HG03045 (cell line): ENCODE data around the gene HDAC1.
A peak's percentile ranks its signal among the peaks of the same experiment; 100 is the strongest.
"Not testable (repeated sequence)": the region's sequence is repeated elsewhere in the genome, so short reads cannot be mapped to it uniquely, and the experiment has no call there.

ENCODE experiments used
- ATAC-seq: cut with Tn5 transposase; IDR thresholded peaks from one replicate; pipeline ENCODE4 v1.9.1; 2021; ENCODE audit warnings: mild to moderate bottlenecking, moderate library complexity; ENCODE audit not compliant: unreplicated experiment

The HDAC1 gene

DNA sequence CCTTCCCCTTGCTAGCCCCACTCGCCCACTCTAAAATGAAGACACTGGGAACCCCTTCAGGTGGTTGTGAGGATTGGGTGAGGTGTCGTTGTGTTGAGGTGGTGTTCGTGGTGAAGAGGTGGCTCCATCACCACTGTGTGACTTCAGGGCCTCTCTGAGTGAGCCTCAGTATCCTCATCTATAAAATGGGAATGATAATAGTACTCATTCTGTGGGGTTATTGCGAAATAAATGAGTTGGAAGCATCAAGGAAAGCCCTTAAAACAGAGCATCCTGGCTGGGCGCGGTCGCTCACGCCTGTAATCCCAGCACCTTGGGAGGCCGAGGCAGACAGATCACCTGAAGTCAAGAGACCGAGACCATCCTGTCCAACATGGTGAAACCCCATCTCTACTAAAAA lies 50.8 kb downstream of the HDAC1 start:
- ATAC-seq: no peak

DNA sequence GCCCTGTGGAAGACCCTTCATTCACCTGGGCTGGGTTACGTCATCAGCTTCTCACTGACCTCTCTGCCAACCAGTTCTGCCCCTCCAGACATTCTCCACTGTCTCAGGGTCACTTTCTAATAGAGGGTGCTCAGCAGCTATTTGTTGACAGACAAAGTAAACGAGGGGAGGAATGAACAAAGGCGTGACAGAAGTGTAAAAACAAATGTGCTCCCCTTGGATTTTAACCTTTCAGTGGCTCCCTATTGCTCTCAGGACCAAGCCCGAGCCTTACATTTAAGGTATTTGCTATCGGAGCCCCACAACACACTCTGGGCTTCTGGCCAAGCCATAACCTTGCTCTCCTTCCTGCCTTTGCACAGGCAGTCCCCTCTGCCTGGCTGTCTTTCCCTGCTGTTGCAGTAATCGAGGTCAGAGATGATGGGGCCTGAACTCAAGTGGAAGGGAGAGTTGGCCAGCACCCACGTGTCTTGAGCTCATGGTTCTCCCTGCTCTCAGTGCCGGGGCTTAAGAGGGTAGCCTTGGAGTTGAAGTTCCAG lies 53.5 kb downstream of the HDAC1 start:
- no peak for ATAC-seq

DNA sequence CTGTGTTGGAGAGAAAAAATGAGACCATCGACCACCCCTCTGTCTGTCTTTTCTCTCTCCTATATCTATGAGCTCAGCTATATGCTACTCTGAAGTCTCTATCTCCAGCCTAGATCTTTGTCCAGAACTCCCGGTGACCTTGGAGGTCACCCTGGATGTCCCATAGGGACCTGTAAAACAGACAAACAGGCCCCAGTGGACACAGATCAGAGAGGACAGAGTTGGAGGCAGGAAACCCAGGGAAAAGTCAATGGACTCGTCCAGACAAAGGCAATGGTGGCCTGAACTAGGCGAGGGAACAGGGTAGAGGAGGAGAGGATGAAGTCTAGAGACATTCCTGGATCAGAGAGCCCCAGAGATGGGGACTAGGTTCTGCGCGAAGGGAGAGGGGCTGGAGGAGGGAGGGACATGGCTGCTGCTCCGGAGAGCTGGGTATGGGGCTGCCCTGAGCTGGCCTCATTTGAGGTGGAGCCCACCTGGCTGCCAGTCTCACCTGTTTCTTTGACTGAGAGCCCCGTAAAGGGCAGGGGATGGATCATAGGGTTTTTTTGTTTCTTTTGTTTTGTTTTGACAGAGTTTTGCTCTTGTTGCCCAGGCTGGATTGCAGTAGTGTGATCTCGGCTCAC lies 54.8 kb downstream of the HDAC1 start:
- no peak for ATAC-seq

DNA sequence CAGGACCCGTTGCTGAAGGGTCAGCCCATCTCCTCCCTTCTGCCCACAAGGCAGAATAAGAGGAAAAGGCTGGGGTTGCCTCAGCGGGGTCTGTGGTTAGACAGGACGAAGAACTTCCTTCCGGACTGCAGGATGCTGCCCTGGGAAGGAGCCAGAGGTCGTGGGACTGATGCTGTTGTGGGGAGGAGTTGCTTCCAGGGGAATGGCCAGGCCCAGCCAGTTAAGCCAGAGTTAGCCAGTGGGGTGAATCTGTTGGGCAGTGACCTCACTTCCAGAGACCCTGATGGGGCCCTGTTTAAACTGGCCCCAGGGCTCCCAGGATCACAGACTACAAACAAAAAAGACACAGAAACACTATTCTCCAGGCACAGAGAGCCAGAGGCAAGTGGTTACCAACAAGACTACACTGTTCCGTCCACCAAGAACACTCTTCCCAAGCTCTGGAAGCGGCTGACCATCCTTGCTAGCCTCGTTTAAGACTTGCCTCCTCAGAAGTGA lies 57.4 kb downstream of the HDAC1 start:
- ATAC-seq: no peak

DNA sequence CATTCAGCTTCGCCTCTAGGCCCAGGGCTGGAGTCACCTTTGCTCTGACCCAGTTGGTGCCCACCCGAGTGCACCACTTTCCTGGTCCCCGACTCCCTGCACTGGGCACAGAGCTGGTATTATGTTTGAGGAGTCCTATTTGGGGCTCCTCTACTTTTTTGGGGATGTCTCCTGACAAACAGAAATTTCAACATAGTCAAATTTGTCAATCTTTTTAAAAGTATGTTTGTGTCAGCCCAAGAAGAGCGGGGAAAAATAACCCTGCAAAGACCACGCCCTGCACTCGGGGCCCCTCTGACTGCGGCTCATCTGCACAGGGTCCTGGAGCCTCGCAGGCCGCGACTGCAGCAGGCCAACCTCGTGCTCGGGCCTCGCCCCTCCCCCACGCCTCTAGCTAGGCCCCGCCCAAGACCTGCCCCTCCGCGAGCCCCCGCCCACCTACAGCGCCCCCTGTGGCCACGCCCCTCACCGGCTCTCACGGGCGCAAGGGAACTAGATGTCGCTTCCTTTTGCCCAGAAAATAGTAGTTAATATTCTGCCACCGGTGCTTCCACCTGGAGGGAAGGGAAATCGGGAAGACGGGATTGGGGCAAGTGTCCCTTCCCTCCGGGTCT lies 59.0 kb downstream of the HDAC1 start:
- ATAC-seq: peak; percentile 36

DNA sequence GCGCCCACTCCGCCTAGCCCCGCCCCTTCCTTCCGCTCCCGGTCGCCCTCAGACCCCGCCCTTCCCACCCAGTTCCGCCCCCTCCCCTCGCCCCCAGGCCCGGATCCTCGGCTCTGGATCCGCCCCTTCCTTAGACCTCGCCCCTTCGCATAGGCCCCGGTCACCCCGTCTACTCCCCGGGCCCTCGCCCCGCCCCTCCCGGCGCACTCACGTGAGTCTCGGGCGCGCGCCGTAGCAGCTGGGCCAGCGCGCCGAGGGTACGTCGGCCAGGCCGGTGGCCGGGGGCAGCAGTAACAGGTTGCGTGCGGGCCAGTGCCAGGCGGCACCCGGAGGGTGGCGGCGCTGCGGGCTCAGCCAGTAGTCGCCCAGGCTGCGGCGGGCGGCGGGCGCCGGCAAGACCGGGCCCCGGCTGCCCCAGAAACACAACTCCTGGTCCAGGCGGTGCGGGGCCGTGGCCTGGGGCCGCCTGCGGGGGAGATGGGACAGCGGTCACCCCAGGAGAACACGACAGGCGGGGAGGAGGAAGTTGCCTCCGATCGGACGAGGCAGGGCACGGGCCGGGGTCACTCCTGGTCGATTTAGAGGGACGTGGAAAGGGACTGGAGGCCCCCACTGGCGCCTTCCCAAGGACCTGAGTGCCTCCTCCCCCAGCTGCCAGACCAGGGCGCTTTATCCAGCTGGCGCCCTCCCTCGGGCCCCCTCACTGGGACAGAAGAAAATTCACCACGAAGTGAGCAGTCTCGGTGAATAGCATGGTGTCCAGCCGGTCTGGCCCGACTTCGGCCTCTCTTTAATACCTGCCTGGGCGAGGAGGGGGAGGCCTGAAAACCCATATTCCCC lies 59.7 kb downstream of the HDAC1 start:
- peak; percentile 90 for ATAC-seq

DNA sequence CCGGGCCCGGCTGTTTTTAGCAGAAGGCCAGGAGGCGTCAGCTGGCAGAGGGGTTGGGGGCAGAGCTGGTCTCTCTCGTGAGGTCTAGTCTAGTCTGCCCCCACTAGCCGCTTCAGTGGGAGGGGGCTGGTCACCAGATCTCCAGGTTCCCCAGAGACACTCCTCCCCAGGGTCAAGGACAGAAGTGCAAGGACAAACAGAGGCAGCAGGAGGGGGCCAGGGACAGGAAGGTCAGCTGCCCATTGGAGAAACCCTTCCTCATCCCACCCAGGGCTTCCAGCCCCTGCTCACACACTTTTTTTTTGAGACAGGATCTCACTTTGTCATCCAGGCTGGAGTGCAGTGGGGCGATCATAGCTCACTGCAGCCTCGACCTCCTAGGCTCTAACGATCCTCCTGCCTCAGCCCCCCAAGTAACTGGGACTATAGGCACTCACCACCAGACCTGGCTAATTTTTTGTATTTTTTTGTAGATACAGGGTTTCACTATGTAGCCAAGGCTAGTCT lies 60.4 kb downstream of the HDAC1 start:
- no peak for ATAC-seq

DNA sequence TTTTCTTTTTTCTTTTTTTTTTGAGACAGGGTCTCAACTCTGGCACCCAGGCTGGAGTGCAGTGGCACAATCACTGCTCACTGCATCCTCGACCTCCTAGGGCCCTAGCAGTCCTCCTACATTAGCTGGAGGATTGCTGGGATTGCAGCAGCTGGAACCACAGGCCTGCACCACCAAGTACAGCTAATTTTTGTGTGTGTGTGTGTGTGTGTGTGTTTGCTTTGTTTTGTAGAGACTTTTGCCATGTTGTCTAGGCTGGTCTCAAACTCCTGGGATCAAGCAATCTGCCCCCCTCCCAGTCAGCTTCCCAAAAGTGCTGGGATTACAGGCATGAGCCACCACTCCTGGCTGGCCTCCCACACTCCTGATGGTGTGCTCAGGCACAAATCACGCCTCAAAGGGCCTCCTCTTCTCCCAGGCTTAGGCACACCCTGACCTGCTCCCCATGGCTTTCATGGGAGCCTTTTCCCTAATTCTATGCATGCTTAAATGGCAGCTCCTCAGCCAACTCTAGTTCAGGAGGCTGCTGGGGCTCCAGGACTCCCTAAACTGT lies 61.0 kb downstream of the HDAC1 start:
- ATAC-seq: no peak

DNA sequence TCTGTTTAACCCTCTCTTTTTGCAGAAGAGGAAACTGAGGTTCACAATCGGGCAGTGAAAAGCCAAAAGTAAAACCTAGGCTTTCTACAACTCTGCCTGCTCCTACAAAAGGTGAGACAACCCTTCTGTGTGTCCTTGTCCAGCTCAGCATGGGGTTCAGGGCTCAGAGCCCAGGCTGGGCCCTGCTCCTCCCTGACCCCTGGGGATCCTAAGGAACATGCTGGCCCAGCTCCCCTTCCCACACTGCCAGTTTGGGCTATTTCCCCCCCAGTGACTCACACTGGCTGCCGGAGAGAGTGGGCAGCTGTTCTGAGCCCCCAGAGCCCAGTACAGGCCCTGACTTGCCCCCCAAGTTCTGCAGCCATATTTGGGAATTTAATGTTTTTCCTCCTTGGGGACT lies 61.5 kb downstream of the HDAC1 start:
- no peak for ATAC-seq

DNA sequence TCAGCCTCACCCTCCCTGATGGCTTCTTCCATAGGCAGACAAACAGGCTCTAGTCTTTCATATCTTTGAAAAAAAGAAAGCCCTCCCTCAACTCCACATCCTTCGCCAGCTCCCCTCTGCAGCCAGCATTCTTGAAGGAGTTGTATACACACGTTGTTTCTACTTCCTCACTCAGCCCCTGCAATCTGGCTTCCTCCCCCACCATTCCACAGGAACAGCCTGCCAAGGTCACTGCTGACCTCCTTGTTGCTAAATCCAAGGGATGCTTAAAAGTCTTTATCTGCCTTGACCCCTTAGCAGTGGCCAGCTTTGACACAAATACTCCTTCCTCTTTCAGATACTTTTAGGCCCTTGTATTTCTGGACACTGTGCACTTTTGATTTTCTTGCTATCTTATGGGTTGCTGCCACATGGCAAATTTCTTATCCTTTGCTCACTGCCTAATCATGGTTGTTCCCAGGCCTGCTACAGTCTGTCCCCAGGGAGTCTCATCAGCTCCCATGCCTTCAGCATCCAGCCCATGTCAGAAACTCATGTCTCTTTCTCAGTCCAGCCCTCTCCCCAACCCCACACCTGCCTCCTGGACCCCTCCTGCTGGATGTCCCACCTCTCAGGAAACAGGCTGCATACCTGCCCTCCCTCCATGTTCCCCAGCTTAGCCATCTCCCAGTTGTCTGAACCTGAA lies 62.1 kb downstream of the HDAC1 start:
- no peak for ATAC-seq

DNA sequence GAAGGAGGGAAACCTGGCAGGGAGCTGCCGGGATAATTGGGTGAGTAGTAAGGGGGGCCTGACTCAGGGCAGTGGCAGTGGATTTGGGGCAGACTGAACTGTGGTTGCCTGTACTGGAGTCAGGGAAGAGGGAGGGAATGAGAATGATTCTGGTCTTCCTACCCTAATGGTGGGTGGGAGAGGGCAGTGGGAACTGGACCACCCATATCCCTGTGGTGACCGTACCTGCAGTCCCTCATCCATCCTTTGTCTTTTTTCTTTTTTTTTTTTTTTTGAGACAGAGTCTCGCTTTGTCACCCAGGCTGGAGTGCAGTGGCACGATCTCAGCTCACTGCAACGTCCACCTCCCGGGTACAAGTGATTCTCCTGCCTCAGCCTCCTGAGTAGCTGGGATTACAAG lies 63.9 kb downstream of the HDAC1 start:
- ATAC-seq: not testable (repeated sequence)

DNA sequence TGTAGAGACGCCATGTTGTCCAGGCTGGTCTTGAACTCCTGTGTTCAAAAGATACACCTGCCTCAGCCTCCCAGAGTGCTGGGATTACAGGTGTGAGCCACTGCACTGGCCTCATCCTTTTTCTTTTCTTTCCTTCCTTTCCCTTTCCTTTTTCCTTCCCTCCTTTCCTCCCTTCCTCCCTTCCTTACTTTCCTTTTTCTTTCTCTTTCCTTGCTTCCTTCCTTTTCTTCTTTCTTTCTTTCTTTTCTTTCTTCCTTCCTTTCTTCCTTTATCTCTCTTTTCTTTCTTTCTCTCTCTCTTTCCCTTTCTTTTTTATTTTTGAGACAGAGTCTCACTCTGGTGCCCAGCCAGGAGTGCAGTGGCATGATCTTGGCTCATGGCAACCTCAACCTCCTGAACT lies 64.6 kb downstream of the HDAC1 start:
- no peak for ATAC-seq

DNA sequence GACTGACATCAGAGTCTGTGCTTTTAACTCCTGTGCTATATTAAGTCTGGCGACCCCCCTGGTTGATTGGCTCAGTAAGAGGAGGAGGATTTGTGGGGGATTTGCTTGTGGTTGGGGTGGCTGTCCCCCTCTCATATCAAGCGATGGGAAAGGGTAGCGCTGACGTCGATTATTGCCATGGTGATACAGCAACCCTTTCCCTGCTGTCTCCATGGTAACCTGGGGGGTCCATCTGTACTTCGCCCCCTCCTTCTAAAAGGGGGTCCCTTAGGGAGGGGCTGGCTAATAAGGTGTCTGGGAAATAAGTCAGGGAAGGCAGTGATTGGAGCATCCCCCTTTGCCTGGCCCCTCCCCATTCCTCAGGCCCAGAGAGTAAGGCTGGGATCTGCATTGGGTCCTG lies 65.7 kb downstream of the HDAC1 start:
- ATAC-seq: no peak

DNA sequence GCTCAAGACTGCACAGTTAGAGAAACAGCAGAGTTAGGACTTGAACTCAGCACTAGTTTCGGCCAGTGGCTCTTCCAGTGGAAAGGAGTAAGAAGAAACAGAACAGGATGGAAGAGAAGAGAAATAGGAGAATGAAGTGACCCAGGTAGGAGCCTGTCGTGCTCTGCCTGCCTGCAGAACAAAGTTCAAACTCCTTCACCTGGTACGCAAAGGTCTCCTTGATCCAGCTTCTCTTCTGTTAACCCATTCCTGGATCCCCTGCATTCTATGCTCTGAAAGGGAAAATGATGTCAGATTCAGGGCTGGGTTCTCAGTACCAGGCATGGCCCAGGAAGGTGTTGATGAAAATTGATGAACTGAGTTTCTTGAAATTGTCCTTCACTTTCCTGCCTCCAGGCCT lies 66.6 kb downstream of the HDAC1 start:
- ATAC-seq: no peak

DNA sequence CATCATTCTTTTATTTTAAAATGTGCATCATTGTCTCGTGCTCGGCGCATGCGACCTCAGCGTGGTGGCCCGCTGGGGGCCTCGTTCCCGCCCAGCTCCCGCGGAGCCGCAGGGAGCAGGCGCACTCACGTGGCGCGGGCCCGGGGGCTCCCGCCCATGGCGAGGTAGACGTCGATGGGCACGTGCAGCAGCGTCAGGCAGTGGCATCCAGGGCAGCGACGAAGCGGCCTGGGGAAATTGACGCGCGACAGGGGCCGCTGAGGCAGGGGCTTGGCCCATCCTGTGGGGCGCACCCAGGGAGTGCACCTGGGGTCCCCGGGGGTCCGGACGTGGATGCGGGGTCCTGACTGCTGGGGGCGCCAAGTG lies 69.4 kb downstream of the HDAC1 start:
- no peak for ATAC-seq

DNA sequence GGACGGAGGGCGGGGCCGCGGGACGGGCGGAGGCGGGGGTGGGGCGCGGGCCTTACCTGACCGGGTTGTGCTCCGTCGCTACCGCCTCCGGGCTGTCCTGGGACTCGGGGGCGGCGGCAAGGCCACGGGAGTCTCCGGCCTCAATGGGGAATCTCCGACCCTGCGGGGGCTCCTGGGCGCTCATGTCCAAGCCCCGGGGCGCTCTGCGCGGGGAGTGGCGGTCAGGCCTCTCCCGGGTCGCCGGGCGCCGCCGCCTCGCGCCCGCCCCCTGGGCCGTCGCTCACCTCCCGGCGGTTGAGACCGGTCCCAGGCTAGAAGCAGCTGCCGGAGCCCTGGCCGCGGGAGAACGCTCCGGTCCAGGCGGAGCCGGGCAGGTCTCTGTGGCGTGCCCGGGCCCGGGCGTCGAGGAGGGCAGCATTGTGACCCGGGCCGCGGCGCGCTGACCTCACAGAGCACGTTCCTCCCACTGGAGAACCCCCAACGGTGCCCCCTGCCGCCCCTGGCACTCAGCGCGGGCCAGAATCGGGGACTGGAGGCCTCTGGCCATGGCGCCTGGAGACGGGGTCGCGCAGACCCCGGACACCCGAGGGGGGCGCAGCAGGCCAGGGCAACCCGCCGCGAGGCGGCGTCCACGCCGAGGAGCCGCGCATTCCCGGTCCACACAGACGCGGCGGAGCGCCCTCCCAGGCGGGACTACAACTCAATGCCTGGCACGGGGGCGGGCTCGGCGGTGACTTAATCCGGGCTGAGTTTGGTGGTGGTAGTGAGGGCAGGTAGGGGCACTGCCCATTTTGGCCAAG lies 70.0 kb downstream of the HDAC1 start:
- ATAC-seq: no peak

DNA sequence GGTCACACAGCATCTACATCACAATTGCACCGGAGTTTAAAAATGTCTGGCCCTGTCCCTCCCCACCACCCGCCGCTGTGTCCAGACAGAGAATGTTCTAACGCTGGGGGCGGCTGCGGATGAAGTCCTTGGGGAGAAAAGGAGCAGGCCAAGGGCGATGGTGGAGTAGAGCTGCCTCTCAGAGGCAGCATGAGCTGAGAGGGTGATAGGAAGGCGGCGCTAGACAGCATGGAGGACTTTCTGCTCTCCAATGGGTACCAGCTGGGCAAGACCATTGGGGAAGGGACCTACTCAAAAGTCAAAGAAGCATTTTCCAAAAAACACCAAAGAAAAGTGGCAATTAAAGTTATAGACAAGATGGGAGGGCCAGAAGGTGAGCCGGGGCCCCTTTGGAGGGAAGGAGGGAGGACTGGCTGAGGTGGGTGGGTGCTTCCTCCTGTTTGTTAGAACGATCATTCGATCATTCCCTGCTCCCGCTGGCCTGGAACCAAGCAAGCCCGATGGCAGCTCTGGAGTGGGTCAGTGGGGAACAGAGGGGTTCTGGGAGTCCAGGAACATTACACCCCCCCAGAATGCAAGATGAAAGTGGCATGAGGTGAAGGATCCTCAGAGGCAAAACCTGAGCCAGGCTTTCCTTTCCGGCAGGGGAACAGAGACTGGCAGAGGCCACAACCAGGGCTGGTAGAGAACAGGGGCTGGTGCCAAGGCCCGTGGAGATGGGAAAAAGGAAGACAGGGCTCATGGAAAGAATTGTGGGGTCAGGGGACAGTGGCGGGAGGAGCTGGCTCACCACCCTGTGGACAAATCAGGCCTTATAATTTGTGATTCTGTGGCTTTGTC lies 70.8 kb downstream of the HDAC1 start, which contains the start of the genes FAM229A and TSSK3:
TSS of gene FAM229A (minus strand) at position 12 of the 840 bp plus-strand sequence. CDS start 394 bp downstream, outside the sequence.
TSS of gene TSSK3 (plus strand) at position 66 of the 840 bp plus-strand sequence. CDS start at position 229, 163 bp downstream.
- ATAC-seq: no peak

DNA sequence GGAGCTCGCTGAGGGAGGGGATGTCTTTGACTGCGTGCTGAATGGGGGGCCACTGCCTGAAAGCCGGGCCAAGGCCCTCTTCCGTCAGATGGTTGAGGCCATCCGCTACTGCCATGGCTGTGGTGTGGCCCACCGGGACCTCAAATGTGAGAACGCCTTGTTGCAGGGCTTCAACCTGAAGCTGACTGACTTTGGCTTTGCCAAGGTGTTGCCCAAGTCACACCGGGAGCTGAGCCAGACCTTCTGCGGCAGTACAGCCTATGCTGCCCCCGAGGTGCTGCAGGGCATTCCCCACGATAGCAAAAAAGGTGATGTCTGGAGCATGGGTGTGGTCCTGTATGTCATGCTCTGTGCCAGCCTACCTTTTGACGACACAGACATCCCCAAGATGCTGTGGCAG lies 71.8 kb downstream of the HDAC1 start:
- no peak for ATAC-seq

DNA sequence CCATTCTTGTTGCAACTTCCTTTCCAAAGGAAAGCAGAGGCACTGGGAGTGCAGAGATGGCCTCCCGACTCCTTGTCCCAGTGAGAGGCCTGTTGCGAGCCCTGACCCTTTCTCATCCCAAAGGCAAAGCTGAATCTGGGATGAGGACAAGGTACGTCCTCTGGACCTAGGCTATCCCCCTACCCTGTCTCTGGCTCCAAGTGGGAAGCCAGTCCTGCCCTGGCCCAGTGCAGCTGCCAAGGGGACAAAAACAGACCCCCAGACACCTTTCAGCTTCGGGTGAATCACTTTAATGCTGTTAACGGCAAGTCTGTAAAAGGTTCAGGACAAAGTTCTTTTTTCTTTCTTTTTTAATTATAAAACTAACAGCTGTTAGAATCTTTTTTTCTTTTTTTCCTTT lies 73.0 kb downstream of the HDAC1 start:
- no peak for ATAC-seq
